CD4-positive, alpha-beta T cell (primary cell): Measurements from ENCODE around the gene OPRD1. TPM values are rescaled to one million over a fixed set of nuclear protein-coding genes. Genes with fewer than 3 reads are reported as not detected.
A peak's percentile ranks its signal among the peaks of the same experiment; 100 is the strongest.

Experiments used
- ATAC-seq: fragments of 200-7000 bp; cut with Tn5 transposase; one replicate; pipeline ENCODE4 v1.10.0; 2022; ENCODE audit warnings: mild to moderate bottlenecking; ENCODE audit not compliant: poor library complexity
- CTCF ChIA-PET: fragments of 350-600 bp; sonication (Branson Sonifier 250); formaldehyde crosslinking; loops from one replicate; lab custom pipeline; 2021; ENCODE audit warnings: antibody characterized with exemption, inconsistent platforms; lab: Charles Lee
- POLR2A ChIA-PET: fragments of 350-600 bp; sonication (Branson Sonifier 250); formaldehyde crosslinking; loops from one replicate; lab custom pipeline; 2021; ENCODE audit warnings: antibody characterized with exemption, inconsistent platforms; lab: Charles Lee
- DNase-seq, 14 experiments: peaks; one replicate each; pipeline ENCODE4 v3.0.0-alpha.2; 2013 to 2020; ENCODE audit warnings: mixed read lengths in 2 of 14
- H3K27ac ChIP-seq, 2 donors: one replicate each; pipeline versions ENCODE4 v1.5.1 to v1.7.0; 2013; ENCODE audit warnings: low read length in 2 of 2, low read depth in 1 of 2, mild to moderate bottlenecking in 1 of 2
- H3K27me3 ChIP-seq, 2 experiments: 1 replicate in 1 of 2; 2 replicates in 1 of 2; pipeline versions ENCODE4 v1.6.1 to v1.7.0; 2013; ENCODE audit warnings: low read length in 2 of 2, control low read depth in 1 of 2, mild to moderate bottlenecking in 1 of 2, moderate library complexity in 1 of 2; ENCODE audit not compliant: insufficient read depth in 2 of 2, control insufficient read depth in 1 of 2
- H3K36me3 ChIP-seq: one replicate; pipeline ENCODE4 v1.6.1; 2013; ENCODE audit warnings: low read length, control low read depth; ENCODE audit not compliant: insufficient read depth
- H3K4me1 ChIP-seq: one replicate; pipeline ENCODE4 v1.6.1; 2013; ENCODE audit warnings: low read length, control low read depth; ENCODE audit not compliant: insufficient read depth
- H3K4me3 ChIP-seq: one replicate; pipeline ENCODE4 v1.5.1; 2013; ENCODE audit warnings: mild to moderate bottlenecking, low read length, moderate library complexity
- H3K9me3 ChIP-seq, 2 experiments: 1 replicate in 1 of 2; 2 replicates in 1 of 2; pipeline versions ENCODE4 v1.6.1 to v1.7.0; 2013; ENCODE audit warnings: low read length in 2 of 2, mild to moderate bottlenecking in 2 of 2, control low read depth in 1 of 2, moderate library complexity in 1 of 2; ENCODE audit not compliant: control insufficient read depth in 1 of 2, insufficient read depth in 1 of 2
- H3K27ac Mint-ChIP-seq: one replicate; pipeline ENCODE4 v1.8.0; 2020; ENCODE audit warnings: mixed read lengths
- H3K27me3 Mint-ChIP-seq: one replicate; pipeline ENCODE4 v1.8.0; 2021; ENCODE audit warnings: mixed read lengths
- H3K36me3 Mint-ChIP-seq: one replicate; pipeline ENCODE4 v1.8.0; 2021; ENCODE audit warnings: low read depth, mixed read lengths
- H3K4me1 Mint-ChIP-seq: one replicate; pipeline ENCODE4 v1.8.0; 2021; ENCODE audit warnings: low read depth, mixed read lengths
- H3K4me3 Mint-ChIP-seq: one replicate; pipeline ENCODE4 v1.8.0; 2020; ENCODE audit warnings: mild to moderate bottlenecking, mixed read lengths
- H3K9me3 Mint-ChIP-seq: one replicate; pipeline ENCODE4 v1.8.0; 2020; ENCODE audit warnings: mixed read lengths
- CTCF ChIP-seq: fragments of 200-600 bp; IDR thresholded peaks from one replicate; pipeline ENCODE4 v1.8.0; 2022; ENCODE audit warnings: antibody characterized with exemption, mild to moderate bottlenecking
- intact Hi-C, 2 experiments: fragments of 100-400 bp; cut with DNase I in 1 of 2; cut with micrococcal nuclease in 1 of 2; formaldehyde crosslinking; loops; one replicate each; pipeline versions ENCODE4 v1.15.1 to v1.9.0; 2023 to 2025; cut with DNase I, micrococcal nuclease
- total RNA-seq, 174 experiments: library from RNA in 2 of 174; stranded (reverse) in 2 of 174; gene quantifications; one replicate each; pipeline ENCODE4 v1.2.3 and lab custom pipeline; 2021 to 2026

OPRD1 gene
- total RNA-seq, 2 experiments from 2014 or later: not detected

- ATAC-seq (peak; percentile 72), DNase-seq (peak in 8 of 14 experiments; percentile 16 to 57 (median 28))
- no peaks in the 10 kb centered on the region for H3K27me3 ChIP-seq
- peak; percentile 23 for TF ChIP-seq CTCF
- POLR2A ChIA-PET: interaction anchor here (1.1 to 1.6 kb wide), 2 partner anchors 21 to 34 kb away, joined by 5 to 8 read pairs; partner anchors contain the start of gene EPB41
- Mint-ChIP-seq H3K27ac (no peak overlapping the region), H3K36me3 (no peaks in the 10 kb centered on the region), H3K4me1 (peaks cover 39% of the 10 kb centered on the region), H3K9me3 (no peaks in the 10 kb centered on the region), H3K27me3 (no peaks in the 10 kb centered on the region), H3K4me3 (no peak overlapping the region)
- peaks cover 33% of the 10 kb centered on the region for H3K4me1 ChIP-seq
- no peak overlapping the region for H3K27ac ChIP-seq
- intact Hi-C loops: no loop called here
- CTCF ChIA-PET: interaction anchor here (0.7 to 1.7 kb wide), 6 partner anchors 9 to 138 kb away, joined by 3 to 10 read pairs (median 4); partner anchors contain the start of gene EPB41
- no peak overlapping the region for H3K4me3 ChIP-seq
- no peaks in the 10 kb centered on the region for H3K9me3 ChIP-seq
- H3K36me3 ChIP-seq: peaks cover 12% of the 10 kb centered on the region
These were observed 81.6 kb downstream of the OPRD1 start for GRCh38 chr1:28893403-28894102.

- no peak for ATAC-seq
These were observed 82.8 kb downstream of the OPRD1 start for GRCh38 chr1:28894785-28895184.

More at GRCh38 chr1:28894785-28895184, 82.8 kb downstream of the OPRD1 start:
- TF ChIP-seq CTCF: no peak
- H3K27ac Mint-ChIP-seq: no peak overlapping the region
- Histone ChIP-seq H3K4me3 (no peak overlapping the region), H3K27ac (no peak overlapping the region), H3K4me1 (peaks cover 34% of the 10 kb centered on the region), H3K36me3 (peaks cover 12% of the 10 kb centered on the region), H3K27me3 (no peaks in the 10 kb centered on the region), H3K9me3 (no peaks in the 10 kb centered on the region)
- peaks cover 46% of the 10 kb centered on the region for H3K4me1 Mint-ChIP-seq
- ChIA-PET POLR2A (interaction anchor here (1.6 kb wide), 1 partner anchor 32 kb away, joined by 5 read pairs; no protein-coding TSS in a partner anchor), CTCF (interaction anchor here (1.0 to 1.1 kb wide), 2 partner anchors 17 to 18 kb away, joined by 3 read pairs; no protein-coding TSS in a partner anchor)
- no peak overlapping the region for H3K4me3 Mint-ChIP-seq
- DNase-seq: no peak
- no peaks in the 10 kb centered on the region for H3K36me3 Mint-ChIP-seq
- H3K27me3 Mint-ChIP-seq: no peaks in the 10 kb centered on the region
- intact Hi-C loops: no loop called here
- no peaks in the 10 kb centered on the region for H3K9me3 Mint-ChIP-seq
